Ectodermal cell (in vitro differentiated cells): ENCODE results near the gene MCCD1.
"Not testable (repeated sequence)": the region's sequence is repeated elsewhere in the genome, so short reads cannot be mapped to it uniquely, and the experiment has no call there.

Experiments used
- H3K27ac ChIP-seq: 2 replicates; pipeline ENCODE4 v1.7.0; 2013; ENCODE audit warnings: mild to moderate bottlenecking, low read depth, low read length; ENCODE audit not compliant: insufficient read depth, poor library complexity, severe bottlenecking
- H3K27me3 ChIP-seq: 2 replicates; pipeline ENCODE4 v1.7.0; 2013; ENCODE audit warnings: mild to moderate bottlenecking, low read length; ENCODE audit not compliant: insufficient read depth, control insufficient read depth, poor library complexity, severe bottlenecking
- H3K36me3 ChIP-seq: one replicate; pipeline ENCODE4 v1.7.0; 2013; ENCODE audit warnings: low read length; ENCODE audit not compliant: control insufficient read depth, insufficient read depth
- H3K4me1 ChIP-seq: one replicate; pipeline ENCODE4 v1.7.0; 2013; ENCODE audit warnings: low read length; ENCODE audit not compliant: control insufficient read depth, insufficient read depth
- H3K4me3 ChIP-seq: 2 replicates; pipeline ENCODE4 v1.7.0; 2013; ENCODE audit warnings: low read depth, low read length, control low read depth; ENCODE audit not compliant: insufficient read depth
- H3K9me3 ChIP-seq: 2 replicates; pipeline ENCODE4 v1.7.0; 2013; ENCODE audit warnings: mild to moderate bottlenecking, low read length, moderate library complexity; ENCODE audit not compliant: control insufficient read depth
- WGBS, 2 experiments: methylation state at CpG; one replicate each; pipeline ENCODE4 v1.1.7; 2013; ENCODE audit warnings: missing lambda C conversion rate in 2 of 2; 5-methylcytosine and 5-hydroxymethylcytosine counted together

The MCCD1 gene

DNA sequence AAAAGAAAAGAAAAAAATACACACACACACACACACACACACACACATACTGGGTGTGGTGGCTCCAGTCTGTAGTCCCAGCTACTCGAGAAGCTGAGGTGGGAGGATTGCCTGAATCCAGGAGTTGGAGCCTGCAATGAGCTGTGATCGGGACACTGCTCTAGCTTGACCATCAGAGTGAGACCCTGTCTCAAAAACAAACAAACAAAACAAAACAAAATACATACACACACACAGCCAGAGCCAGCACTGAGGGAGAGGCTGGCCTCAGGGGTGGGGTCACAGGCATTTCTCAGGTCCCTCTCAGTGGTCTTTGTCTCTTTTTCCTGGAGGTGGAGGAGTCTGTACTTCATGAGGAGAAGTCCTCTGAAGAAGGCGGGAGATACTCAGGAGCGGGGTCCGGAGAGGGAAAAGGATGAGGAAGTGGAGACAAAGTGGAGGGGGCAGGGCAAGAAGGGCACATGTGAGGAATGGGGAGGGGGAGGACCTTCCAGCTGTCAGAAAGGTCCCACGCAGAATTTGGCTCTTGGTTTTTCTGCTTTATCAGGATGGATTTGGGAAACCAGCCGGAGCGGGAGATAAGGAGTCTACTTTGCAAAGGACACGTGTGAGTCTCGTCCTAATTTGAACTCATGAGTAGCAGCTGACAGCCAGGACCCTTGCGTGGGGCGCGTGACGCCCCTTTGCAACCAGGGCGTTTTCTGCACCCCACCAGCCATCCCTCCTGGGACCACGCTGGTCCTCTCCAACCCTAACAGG is 38.5 kb upstream of the MCCD1 start:
- Histone ChIP-seq H3K36me3 (no peaks in the 10 kb centered on the region), H3K27me3 (peaks cover 20% of the 10 kb centered on the region), H3K4me1 (no peaks in the 10 kb centered on the region), H3K27ac (no peak overlapping the region), H3K4me3 (no peak overlapping the region), H3K9me3 (no peaks in the 10 kb centered on the region)
- 85% methylated on average over 16 of the region's 16 CpGs for WGBS, 2 experiments

DNA sequence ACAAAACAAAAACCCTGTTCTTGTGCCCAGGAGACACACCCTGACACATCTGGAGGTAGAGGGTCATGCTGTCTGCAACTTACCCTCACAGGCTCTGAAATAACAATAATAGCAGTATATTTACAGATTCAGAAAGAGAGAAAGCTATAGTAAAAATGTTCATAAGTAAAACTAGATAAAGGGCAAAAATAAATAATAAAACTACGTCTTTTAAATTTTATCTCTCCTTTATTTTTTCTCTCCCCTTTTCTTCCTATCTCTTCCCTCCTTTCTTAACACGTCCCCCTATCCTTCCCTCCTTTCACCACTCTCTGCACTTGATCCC is 35.2 kb upstream of the MCCD1 start:
- Histone ChIP-seq H3K27me3 (peaks cover 53% of the 10 kb centered on the region), H3K4me3 (peak overlapping the region; percentile 51)
- not testable (repeated sequence) for H3K9me3 ChIP-seq, H3K4me1 ChIP-seq, H3K27ac ChIP-seq, H3K36me3 ChIP-seq
- 6 to 8% methylated on average over 2 of the region's 2 CpGs for WGBS, 2 experiments

DNA sequence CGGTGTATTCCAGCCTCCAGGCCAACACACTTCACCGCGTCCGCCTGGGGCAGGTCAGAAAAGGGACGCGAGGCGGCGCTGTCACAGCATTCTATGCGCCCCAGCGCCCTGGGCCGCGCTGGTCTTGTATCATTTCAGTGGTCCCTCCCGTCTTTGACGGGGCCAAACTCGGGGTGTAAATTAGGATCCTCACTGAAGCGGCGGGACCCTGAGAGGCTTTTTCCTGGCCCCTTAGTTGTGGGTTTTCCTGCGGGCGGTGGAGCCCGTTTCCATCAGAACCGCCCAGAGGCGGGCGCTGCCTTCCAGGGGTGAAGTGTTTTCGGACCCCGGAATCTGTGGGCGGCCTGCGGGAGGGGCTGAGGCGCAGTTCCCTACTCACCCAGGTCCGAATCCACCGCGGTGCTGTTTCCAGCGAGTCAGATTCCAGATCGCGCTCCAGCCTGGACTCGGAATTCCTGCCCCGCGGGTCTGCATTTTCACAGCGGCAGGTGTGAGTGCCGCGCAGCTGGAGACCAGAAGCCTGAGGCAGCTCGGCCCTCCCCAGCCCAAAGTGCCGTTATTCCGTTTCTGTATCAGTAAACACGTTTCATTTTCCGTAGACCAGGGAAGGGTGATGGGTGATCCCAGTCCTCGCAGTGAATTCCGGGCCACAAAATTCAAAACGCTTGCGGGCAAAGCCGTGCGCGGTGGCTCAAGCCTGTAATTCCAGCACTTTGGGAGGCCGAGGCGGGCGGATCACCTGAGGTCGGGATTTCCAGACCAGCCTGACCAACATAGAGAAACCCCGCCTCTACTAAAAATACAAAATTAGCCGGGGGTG is 34.7 kb upstream of the MCCD1 start:
- H3K4me1 ChIP-seq, result no peaks in the 10 kb centered on the region
- H3K36me3 ChIP-seq, result no peaks in the 10 kb centered on the region
- peaks cover 58% of the 10 kb centered on the region for H3K27me3 ChIP-seq
- WGBS, 2 experiments, result 0 to 1% methylated on average over 58 of the region's 58 CpGs
- H3K4me3 ChIP-seq, result peak overlapping the region; percentile 51
- no peaks in the 10 kb centered on the region for H3K9me3 ChIP-seq
- no peak overlapping the region for H3K27ac ChIP-seq

DNA sequence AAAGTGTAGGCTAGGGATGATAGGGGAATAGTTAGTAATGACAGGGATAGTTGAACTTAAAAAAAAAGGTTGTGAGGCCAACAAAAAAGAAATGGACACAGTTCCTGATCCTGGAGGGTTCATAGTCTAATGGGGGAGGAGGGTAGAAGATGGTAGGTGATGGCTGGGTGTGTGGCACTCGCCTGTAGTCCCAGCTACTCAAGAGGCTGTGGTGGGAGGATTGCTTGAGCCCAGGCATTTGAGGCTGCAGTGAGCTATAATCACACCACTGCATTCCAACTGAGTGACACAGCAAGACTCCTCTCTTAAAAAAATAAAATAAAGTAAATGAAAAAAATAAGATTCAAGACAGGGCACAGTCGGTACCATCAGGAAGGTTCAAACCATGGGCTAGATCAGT is 33.2 kb upstream of the MCCD1 start:
- WGBS, 2 experiments, result 79 to 92% methylated on average over 2 of the region's 2 CpGs
- H3K4me3 ChIP-seq, result no peak overlapping the region
- no peaks in the 10 kb centered on the region for H3K36me3 ChIP-seq
- peaks cover 70% of the 10 kb centered on the region for H3K27me3 ChIP-seq
- no peak overlapping the region for H3K27ac ChIP-seq
- no peaks in the 10 kb centered on the region for H3K9me3 ChIP-seq
- H3K4me1 ChIP-seq, result no peaks in the 10 kb centered on the region

DNA sequence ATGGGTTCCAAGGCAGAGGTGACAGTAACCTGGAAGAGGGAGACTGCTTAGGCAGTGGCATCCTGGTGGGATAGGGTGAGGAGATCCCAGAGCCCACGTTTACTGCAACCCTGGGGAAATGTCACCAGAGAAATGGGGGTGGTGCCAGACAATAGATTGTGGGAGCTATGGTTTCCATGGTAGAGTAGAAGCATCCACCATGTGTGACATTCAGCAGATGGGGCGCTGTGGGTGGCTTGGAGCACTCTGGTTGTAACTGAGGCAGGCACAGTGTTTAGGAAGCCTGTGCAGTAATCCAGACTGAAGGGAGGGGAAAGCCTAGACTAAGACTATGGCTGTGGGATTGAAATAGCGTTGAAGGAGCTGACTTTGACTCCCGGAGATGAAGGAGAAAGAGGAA is 31.9 kb upstream of the MCCD1 start:
- WGBS, 2 experiments, result 63 to 66% methylated on average over 4 of the region's 4 CpGs
- not testable (repeated sequence) for H3K27ac ChIP-seq, H3K4me3 ChIP-seq, H3K4me1 ChIP-seq, H3K36me3 ChIP-seq, H3K9me3 ChIP-seq
- H3K27me3 ChIP-seq, result peaks cover 70% of the 10 kb centered on the region

DNA sequence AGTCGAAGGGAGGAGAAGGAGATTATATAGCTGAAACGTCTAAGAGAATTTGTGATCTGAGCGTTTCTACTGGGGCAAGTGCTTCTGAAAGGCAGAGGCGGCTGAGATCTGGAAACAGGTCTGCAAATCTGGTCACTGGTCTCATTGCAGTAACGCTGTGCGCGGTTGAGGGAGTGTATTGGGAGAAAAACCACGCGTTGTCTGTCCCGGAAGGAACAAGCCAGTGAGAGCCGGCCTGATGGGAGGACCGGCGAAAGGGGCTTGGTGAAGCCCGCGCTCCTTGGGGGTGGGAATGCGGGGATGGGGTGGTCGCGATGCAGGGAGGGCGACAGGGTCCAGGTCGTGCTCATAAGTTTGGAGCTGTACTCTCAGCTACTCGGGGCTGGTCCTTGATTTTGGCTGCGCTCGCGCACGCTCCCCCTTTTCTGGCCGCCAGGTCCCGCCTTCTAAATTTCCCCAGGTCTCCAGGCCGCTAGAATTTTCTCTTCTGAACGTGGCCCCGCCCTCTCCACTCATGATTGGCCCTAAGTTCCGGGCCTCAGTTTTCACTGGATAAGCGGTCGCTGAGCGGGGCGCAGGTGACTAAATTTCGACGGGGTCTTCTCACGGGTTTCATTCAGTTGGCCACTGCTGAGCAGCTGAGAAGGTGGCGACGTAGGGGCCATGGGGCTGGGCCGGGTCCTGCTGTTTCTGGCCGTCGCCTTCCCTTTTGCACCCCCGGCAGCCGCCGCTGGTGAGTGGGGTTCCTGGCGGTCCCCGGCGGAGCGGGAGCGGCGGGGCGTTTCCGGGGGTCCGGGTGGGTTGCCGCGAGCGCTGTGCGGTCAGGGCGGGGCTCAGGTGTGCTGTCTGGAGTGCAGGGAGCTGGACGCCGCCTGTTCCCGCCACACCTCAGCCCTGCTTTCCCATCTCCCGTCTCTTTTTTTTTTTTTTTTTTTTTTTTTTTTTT is 31.0 kb upstream of the MCCD1 start, which contains the start of gene MICB:
TSS of gene MICB (plus strand) at position 615 of the 946 bp plus-strand sequence. CDS start at position 664, 49 bp downstream.
- peaks cover 70% of the 10 kb centered on the region for H3K27me3 ChIP-seq
- no peak within 1 kb of the TSS for H3K27ac ChIP-seq
- no peaks in the 10 kb centered on the region for H3K9me3 ChIP-seq
- H3K4me1 ChIP-seq, result no peaks in the 10 kb centered on the region
- no peaks in the 10 kb centered on the region for H3K36me3 ChIP-seq
- WGBS, 2 experiments, result 2 to 3% methylated on average over 64 of the region's 64 CpGs
- peak within 1 kb of the TSS; percentile 35 for H3K4me3 ChIP-seq

DNA sequence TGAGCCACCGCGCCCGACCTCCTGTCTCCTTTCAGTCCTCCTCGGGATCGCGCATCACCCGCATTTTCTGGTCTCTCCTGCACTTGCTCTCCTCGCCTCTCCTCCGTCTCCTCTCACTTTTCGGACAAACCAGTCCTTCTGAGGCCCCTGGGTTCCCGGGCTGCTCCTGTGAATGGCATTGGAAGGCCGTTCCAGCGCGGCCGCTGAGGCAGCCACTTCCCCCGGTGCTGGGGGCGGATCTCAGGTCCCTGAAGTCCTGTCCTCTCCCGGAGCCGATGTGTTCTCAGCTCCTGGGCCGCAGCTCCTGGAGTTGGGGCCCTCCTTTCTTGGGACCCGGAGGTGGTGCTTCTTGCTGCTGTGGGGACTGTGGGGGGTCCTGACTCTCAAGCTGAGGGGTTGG is 30.0 kb upstream of the MCCD1 start:
- peak overlapping the region; percentile 35 for H3K4me3 ChIP-seq
- H3K4me1 ChIP-seq, result no peaks in the 10 kb centered on the region
- no peak overlapping the region for H3K27ac ChIP-seq
- WGBS, 2 experiments, result 3 to 5% methylated on average over 21 of the region's 21 CpGs
- peaks cover 65% of the 10 kb centered on the region for H3K27me3 ChIP-seq
- no peaks in the 10 kb centered on the region for H3K9me3 ChIP-seq
- H3K36me3 ChIP-seq, result no peaks in the 10 kb centered on the region

DNA sequence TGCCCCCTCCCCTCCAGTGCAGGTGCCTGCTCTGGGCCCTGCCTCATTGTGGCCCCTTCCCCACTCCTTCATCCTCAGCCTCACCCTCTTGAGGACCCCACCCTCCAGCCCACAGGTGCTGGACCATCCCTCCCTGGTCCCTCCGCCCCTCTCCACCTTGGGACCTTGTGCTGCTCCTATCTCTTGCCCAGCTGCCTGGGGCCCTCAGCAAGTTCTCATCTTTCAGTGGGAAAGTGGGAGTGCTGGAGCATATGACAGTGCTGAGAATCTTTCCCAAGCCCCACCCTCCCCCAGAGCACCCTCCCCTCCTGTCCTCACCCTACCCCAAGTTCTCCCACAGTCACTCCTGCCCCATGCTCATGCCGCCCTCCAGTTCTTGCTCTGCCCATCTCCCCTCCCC is 29.1 kb upstream of the MCCD1 start:
- not testable (repeated sequence) for H3K9me3 ChIP-seq, H3K27ac ChIP-seq, H3K36me3 ChIP-seq, H3K4me1 ChIP-seq, H3K4me3 ChIP-seq
- WGBS, 2 experiments, result 71% methylated on average over 1 of the region's 2 CpGs; no CpG with 5 or more reads in 1 of the 2 experiments
- peaks cover 56% of the 10 kb centered on the region for H3K27me3 ChIP-seq

DNA sequence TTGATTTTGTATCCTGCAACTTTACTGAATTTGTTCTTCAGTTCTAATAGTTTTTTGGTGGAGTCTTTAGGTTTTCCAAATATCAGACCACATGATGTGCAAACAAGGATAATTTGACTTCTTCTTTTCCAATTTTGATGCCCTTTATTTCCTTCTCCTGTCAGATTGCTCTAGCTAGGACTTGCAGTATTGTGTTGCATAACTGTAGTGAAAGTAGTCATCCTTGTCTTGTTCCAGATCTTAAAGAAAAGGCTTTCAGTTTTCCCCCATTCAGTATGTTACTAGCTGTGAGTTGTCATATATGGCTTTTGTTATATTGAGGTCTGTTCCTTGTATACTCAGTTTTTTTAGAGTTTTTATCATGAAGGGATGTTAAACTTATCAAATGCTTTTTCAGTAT is 26.2 kb upstream of the MCCD1 start:
- H3K9me3 ChIP-seq, result no peaks in the 10 kb centered on the region
- no peaks in the 10 kb centered on the region for H3K36me3 ChIP-seq
- H3K4me3 ChIP-seq, result no peak overlapping the region
- H3K27ac ChIP-seq, result no peak overlapping the region
- peaks cover 26% of the 10 kb centered on the region for H3K27me3 ChIP-seq
- no peaks in the 10 kb centered on the region for H3K4me1 ChIP-seq

DNA sequence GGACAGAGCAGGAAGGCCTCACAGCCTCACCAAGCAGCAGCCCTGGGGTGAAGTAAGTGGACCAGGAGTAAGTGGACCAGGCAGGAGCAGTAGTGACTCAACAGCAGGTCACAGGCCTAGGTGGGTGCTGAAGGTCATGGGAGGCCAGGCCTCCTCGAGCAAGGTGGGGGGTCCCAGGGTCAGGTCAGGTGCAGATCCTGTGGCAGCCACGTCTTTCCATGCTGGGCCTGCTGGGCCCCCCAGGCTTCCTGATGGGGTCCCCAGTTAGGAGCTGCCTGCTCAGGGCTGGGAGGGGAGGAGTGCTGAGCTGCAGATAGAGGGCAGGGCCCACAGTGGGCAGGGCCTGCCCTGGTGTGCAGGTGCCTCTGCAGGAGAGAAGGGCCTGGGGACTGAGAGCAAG is 19.7 kb upstream of the MCCD1 start:
- 69 to 77% methylated on average over 2 of the region's 2 CpGs for WGBS, 2 experiments
- H3K4me3 ChIP-seq, H3K9me3 ChIP-seq, H3K27ac ChIP-seq, H3K4me1 ChIP-seq, H3K36me3 ChIP-seq, H3K27me3 ChIP-seq: not testable (repeated sequence)
